Measurements from ENCODE around the gene PDE12.

The PDE12 gene, protein sequence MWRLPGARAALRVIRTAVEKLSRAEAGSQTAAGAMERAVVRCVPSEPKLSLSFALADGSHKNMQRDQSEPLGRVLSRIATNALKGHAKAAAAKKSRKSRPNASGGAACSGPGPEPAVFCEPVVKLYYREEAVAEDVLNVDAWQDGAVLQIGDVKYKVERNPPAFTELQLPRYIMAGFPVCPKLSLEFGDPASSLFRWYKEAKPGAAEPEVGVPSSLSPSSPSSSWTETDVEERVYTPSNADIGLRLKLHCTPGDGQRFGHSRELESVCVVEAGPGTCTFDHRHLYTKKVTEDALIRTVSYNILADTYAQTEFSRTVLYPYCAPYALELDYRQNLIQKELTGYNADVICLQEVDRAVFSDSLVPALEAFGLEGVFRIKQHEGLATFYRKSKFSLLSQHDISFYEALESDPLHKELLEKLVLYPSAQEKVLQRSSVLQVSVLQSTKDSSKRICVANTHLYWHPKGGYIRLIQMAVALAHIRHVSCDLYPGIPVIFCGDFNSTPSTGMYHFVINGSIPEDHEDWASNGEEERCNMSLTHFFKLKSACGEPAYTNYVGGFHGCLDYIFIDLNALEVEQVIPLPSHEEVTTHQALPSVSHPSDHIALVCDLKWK

DNA sequence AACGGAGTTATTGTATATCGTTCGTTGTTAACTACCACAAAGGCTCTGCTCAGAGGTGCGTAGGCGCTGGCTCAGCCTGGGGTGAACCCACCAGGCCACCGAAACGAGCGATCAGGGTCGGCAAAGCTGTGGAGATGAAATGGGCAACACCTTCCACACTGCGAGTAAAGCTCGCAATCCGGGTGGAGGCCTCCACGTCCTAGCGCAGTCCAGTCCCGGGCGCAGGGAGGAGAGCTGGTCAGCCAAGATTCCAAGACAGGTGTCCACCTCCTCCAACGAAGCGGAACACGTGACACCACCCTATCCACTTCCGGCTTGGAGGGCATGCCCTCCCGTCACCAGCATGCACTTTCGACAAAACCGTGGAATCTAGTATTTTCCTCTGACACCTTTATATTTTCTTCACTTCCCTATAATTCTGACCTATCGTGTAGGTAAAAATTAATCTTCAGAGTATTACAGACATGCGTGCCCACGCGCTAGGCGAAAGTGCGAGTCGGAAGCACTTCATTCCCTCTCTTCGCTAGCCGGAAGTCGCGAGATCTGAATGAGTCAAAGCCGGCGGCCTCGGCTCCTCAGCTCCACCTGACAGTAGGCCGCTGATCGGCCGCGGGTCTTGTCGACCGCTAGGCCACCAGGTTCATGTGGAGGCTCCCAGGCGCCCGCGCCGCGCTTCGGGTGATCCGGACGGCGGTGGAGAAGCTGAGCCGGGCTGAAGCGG lies at the start of gene PDE12:
Gene PDE12 (plus strand): TSS at position 537 of the 721 bp plus-strand sequence. CDS start 106 bp downstream, at position 643.
- peak; percentile 84 for DNase-seq

DNA sequence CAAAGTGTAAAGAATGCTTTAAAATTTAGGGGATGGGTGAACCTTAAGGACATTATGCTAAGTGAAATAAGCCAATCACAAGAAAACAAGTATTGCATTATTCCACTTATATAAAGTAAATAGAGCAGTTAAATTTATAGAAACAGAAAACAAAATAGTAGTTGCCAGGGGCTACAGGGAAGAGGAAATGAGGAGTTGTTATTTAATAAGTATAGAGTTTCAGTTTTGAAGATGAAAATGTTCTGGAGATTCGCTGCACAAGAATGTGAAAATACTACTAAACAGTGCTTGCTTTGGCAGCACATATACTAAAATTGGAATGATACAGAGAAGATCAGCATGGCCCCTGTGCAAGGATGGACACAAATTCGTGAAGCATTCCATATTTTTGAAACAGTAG lies 43.9 kb upstream of the PDE12 start:
- DNase-seq: no peak

DNA sequence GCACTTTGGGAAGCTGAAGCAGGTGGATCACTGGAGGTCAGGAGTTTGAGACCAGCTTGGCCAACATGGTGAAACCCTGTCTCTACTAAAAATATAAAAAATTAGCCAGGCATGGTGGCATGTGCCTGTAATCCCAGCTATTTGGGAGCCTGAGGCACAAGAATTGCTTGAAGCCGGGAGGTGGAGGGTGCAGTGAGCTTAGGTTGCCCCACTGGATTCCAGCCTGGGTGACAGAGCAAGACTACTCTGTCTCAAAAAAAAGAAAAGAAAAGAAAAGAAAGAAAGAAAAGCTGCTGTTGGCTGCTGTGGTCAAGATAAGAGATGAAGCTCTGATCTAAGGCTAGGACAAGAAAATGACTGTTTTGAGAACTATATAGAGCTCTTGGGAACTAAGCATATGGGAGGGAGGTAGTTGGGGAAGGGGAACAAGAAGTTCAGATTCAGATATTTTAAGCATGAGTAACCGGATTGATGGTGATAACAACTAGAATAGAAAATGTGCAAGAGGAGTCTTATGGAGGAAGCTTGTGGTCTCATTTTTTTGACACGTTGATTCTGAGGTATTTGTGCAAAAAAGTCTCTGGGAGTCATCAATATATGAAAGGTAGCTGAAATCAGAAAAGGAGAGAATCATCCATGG lies 37.7 kb upstream of the PDE12 start:
- DNase-seq: no peak

DNA sequence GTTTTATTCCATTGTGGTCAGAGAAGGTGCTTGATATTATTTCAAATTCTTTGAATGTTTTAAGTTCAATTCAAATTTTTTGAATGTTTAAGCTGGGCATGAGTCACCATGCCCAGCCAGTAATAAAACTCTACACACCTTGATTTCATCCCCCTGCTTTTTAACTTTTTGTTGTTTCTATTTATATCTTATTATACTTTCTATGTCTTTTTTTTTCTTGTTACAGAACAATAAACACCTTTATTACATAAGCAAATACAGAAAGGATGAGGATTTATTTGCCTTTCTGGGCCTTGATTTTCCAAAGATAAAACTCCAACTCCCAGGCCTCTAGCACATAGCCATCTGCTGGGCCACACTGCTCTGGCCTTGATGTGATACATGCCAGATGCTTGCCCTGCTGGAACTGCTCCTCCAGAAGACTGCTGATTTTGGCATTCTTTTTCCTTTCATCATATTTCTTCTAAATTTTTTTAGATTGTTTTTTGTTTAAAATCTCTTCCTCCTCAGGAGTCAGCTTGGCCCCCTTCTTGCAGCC lies 25.9 kb upstream of the PDE12 start:
- no peak for DNase-seq

DNA sequence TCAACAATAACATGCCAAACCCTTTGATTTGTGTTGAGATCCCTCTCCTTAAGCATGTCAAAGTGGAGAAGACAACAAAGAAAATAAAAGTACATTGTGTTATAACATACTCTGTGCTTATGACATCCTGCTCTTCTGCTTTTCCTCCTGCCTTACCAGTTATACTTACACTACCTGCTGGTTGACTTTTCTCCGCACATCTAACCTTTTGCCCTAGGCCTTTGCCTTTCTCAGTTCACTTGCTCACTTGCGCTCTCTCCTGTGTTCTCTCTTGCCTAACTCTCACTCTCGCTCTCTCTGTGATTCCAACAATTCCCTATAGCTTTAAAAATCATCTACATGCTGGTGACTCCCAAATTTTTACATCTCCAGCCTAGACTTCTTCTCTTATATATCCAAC lies 17.6 kb upstream of the PDE12 start:
- DNase-seq: no peak

DNA sequence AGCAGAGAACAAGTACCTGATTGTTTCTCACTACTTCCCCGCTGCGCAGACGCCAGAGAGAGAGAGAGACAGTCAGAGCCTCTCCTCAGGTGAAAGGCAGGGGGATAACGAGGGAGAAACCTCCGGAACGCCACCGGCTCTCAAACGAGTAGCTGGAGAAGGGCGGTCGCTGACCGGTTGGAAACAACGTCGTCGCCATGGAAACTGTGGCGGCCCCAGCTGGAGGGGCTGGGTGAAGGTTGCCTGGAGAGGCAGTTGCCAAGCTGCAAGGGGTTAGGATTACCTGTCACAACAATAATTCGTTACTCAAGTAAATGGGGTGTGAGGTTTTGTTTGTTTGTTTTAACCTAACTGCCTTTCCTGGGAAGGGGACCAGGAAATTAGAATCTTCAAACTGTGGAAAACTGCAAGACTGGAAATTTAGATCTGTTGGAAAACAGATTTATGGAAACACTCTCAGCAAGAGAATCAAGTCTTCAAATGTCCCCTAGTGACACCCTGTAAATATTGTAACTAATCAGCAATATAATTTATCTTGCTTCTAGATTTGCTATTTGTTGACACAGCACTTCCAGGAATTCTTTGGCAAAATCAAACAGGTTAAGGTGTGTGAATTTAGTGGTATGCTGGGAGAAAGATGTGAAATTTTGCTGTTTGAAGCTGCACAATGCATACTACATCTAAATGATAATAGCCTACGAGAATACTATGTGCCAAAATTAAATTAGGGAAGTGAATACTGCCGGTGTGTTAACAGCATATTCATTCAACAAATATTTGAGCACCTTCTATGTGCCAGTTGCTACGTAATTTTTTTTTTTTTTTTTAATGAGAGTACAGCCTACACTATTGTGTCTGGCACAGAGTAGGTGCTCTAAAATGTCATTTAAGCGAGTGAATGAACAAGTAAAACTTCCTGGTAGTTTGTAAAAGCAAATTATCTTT lies 11.6 kb upstream of the PDE12 start, which contains the start of gene DNAH12:
Gene DNAH12 (minus strand): TSS at position 164 of the 945 bp plus-strand sequence. CDS start 1,474 bp downstream, outside the sequence.
- DNase-seq: no peak

DNA sequence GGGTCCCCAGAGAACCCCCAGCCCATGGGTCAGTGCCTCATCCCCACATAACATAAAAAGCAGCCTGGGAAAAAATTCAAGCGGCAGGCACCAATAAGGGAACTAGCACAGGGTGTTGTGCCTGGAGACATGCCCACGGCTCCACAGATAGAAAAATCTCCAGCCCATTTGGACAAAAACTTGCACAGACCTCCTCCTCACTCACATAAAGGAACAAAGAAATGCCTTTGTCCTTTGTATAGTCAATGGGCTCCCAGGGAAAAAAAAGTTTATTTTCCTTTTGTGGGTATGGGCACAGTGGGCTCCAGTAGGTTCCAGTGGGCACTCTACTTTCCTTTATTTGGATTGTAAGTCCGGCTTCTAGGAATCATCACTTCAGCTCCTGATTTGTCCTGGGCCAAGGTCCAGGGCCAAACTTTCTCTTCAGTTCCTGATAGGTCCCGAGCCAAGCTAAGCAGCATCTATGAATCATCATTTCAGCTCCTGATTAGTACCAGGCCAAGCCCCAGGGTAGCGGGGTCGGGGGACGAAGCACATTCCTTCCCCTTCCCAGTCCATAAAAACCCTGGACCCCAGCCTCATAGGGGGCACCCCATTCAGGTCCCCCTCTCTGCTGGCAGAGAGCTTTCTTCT lies 10.3 kb upstream of the PDE12 start:
- no peak for DNase-seq

DNA sequence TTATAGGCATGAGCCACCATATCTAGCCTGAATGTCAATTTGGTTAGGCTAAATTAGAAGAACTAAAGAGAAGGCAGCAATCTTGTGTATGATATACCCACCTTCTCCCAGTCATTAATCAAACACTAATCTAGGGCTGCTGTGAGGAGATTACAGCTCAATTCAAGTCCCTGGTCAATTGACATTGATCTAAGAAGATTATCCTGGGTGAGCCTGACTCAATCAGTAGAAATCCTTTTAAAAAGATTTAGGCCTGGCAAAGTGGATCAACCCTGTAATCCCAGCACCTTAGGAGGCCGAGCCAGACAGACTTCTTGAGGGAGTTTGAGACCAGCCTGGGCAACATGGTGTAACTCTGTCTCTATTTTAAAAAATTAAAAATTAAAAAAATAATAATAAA lies 9.5 kb upstream of the PDE12 start:
- DNase-seq: no peak

DNA sequence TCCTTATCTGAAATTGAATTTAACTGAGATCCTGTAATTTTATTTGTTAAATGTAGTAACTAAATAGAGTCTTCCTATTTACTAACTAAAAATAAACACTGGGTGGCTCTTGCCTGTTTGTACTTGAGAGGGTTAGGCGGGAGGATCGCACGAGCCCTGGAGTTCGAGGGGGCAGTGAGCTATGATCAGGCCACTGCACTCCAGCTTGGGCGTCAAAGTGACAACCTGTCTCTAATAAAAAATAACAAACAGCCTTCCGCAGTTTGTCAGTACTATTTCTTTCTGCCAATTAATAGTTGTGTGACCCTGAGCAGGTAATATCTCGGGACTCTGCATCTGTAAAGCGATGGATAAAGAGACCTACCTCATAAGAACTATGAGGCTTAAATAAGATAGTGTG lies 768 bp upstream of the PDE12 start:
- DNase-seq: no peak

DNA sequence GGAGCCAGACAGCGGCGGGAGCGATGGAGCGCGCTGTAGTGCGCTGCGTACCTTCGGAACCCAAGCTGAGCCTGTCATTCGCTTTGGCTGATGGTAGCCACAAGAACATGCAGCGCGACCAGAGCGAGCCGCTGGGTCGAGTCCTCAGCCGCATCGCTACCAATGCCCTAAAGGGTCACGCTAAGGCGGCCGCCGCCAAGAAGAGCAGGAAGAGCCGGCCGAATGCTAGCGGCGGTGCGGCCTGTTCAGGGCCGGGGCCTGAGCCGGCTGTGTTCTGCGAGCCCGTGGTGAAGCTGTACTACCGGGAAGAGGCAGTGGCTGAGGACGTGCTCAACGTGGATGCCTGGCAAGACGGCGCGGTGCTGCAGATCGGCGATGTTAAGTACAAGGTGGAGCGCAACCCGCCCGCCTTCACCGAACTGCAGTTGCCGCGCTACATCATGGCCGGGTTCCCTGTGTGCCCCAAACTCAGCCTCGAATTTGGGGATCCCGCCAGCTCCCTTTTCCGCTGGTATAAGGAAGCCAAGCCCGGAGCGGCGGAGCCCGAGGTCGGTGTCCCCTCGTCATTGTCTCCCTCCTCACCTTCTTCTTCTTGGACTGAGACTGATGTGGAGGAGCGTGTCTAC lies 498 bp downstream of the PDE12 start:
- DNase-seq: peak; percentile 31

DNA sequence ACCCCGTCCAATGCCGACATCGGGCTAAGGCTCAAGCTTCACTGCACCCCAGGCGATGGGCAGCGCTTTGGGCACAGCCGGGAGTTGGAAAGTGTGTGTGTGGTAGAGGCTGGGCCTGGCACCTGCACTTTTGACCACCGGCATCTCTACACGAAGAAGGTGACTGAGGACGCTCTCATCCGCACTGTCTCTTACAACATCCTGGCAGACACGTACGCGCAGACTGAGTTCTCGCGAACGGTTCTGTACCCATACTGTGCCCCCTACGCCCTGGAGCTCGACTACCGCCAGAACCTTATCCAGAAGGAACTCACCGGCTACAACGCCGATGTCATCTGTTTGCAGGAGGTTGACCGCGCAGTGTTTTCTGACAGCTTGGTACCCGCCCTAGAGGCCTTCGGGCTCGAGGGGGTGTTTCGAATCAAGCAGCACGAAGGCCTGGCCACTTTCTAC lies 1.0 kb downstream of the PDE12 start:
- peak; percentile 36 for DNase-seq

DNA sequence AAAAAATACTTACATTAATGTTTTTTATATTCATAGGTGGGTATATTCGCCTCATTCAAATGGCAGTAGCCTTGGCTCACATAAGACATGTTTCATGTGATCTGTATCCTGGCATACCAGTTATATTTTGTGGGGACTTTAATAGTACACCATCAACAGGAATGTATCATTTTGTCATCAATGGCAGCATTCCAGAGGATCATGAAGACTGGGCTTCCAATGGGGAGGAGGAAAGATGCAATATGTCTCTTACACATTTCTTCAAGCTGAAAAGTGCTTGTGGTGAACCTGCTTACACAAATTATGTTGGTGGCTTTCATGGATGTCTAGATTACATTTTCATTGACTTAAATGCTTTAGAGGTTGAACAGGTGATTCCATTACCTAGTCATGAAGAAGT lies 3.5 kb downstream of the PDE12 start:
- DNase-seq: no peak

DNA sequence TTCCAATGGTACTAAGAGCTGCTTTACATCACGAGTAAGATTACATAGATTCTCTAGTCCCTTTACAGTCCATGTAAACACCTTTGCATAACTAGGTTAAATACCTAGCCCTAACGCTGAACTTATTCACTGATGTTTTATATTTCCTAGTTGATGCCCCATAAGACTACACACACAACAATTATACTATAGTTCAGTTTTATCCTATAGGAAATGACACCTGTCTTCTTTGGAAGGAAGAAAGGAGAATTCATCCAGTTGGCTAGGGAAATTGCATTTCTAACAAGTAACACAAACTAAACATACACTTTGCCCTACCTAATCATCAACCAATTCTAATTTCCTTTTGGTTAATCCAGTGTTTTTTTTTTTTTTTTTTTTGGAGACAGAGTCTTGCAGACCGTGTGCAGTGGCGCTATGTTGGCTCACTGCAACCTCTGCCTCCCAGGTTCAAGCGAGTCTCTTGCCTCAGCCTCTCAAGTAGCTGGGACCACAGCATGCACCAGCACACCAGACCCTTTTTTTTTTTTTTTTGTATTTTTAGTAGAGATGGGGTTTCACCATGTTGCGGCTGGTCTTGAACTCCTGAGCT lies 13.9 kb downstream of the PDE12 start:
- no peak for DNase-seq

DNA sequence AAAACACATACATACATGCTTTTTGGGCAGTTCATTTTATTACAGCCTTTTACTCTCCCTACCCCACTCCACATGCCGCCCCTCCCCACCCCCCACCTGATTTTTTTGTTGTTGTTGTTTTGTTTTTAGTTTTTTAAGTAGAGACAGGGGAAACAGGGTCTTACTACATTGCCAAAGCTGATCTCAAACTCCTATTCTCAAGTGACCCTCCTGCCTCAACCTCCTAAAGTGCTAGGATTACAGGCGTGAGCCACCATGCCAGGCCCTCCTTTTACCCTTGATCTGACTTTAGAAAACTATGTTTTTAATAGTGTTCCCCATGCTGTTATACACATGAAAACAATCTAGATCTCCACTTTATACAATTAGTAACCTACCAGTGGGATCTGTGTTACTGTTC lies 14.8 kb downstream of the PDE12 start:
- DNase-seq: no peak

DNA sequence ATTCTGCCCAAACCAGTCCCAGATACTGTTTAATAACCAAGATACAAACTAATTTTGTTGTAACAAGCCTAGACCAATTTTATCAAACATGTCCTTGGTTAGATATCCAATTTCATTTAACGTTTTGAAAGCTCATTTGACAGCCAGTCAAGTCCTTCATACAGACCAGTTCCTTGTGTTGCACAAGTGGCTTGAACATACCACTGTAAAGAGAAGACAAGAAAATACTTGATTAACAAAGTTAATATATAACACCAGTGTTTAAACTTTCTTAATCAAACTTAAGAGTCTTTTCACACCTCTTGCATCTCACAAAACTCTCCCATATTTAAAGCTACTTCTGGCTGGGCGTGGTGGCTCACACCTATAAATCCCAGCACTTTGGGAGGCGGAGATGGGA lies 16.0 kb downstream of the PDE12 start:
- no peak for DNase-seq

DNA sequence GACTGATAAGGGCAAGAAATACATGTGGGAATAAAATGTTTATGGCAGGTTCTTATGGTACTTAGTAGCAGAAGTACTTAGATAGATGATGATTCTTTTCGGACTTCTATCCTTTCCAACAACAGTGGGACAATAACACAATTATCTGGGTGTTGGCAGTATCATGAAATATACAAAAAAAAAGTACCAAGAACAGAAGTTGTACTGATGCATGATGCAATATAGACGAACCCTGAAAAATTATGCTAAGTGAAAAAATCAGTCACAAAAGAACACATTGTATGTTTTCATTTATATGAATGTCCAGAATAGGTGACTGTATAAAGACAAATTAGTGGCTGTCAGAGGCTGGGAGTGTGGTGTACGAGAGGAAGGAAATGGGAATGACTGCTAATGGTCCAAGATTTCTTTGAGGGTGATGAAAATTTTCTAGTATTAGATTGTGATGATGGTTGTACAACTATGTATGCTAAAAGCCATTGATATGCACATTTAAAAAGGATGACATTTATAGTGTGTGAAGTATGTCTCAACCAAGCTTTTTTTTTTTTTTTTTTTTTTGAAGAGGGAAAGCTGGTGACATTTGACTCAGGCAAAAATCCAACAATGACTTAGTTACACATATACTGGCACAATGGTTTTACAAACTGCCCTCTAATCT lies 20.0 kb downstream of the PDE12 start:
- no peak for DNase-seq

DNA sequence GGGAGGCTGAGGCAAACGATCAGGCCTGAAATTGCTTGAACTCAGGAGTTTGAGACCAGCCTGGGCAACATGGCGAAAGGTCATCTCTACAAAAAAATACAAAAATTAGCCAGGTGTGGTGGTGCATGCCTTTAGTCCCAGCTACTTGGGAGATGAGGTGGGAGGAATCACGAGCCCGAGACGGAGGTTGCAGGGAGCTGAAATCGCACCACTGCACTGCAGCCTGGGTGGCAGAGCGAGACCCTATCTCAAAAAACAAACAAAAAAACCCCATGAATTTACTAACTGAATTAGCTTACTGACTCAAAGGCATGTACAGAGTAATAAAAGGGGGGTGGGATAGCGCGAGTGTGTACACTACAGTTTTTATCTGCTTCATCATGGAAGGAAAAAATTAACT lies 21.7 kb downstream of the PDE12 start:
- DNase-seq: no peak

DNA sequence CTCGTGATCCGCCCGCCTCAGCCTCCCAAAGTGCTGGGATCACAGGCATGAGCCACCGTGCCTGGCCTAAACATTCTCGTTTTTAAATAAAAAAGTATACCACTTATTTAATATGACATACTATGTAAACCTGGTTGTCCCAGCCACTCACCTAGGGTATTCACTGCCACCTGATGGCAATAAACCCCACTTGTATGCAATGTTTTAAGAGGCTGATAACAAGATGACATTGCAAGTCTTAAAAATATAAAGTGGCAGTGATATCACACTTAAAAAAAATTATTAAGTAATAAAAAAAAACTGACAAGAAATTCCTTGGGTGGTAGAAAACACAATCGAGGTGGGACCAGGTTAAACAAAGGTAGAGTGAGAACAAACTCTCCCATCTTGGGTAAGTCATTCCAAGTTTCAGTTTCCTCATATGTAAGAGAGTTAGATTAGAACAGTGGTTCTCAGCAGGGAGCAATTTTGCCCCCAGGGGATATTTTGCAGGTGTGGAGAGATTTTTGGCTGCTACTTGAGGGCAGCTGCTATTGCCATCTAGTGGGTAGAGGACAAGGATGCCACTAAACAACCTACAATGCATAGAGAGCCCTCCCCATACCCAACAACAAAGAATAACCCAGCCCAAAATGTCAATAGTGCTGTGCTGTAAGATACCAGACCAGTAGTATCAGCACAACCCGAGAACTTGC lies 26.5 kb downstream of the PDE12 start:
- DNase-seq: no peak

DNA sequence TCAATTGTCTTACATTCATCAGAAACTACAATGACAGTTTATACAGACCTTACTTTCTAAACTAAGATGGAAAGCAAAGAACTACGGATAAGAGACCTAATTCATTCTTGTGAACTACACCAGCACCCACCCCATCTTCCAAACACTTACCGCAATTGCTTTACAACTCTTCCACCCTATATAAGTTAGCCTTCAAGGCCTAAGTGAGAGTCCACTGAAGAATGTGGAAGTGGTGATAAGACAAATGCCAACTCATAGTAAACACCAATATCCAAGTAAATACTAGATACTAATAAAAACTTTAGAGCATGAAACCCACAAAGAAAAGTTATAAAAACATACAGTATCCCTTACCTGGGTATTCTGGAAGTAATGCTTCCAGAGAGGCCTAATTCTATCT lies 27.5 kb downstream of the PDE12 start:
- no peak for DNase-seq

All from stimulated activated CD4-positive, alpha-beta T cell treated with anti-CD3 and anti-CD28 coated beads, Interleukin-4, amount 100 ng/mL, for 24 hours (primary cell).